Endothelial cell of umbilical vein (primary cell): ENCODE results near the gene NFIA. TPM values are rescaled to one million over a fixed set of nuclear protein-coding genes. Genes with fewer than 3 reads are reported as not detected.

Experiments
- BruUV-seq: library from RNA; stranded (reverse); fragments of 400-500 nt; replicated peaks from 2 replicates; lab custom pipeline; 2021; lab: Mats Ljungman, UMichigan
- CTCF ChIA-PET: fragments of 300-600, 350-600 bp; sonication (Branson Sonifier 250); formaldehyde crosslinking; loops from one replicate; lab custom pipeline; 2021; ENCODE audit warnings: antibody characterized with exemption, inconsistent platforms; lab: Charles Lee
- POLR2A ChIA-PET: fragments of 300-600, 350-600 bp; sonication (Branson Sonifier 250); formaldehyde crosslinking; loops from one replicate; lab custom pipeline; 2021; ENCODE audit warnings: antibody characterized with exemption, inconsistent platforms; lab: Charles Lee
- DNase-seq: peaks from one replicate; pipeline ENCODE4 v3.0.0-alpha.2; 2011; ENCODE audit warnings: low read depth, low spot score
- FAIRE-seq: peaks from 2 replicates; lab custom pipeline; 2011; peaks lifted over from hg19 to GRCh38; lab: Jason Lieb, UNC
- H2AFZ ChIP-seq: 2 replicates; pipeline ENCODE4 v1.6.0; 2012; ENCODE audit warnings: low read depth, low read length, control low read depth, inconsistent platforms
- H3K27ac ChIP-seq: 2 replicates; pipeline ENCODE4 v1.5.1; 2011; ENCODE audit warnings: low read depth, mild to moderate bottlenecking, control low read depth, low read length, moderate library complexity; ENCODE audit not compliant: insufficient read depth
- H3K27me3 ChIP-seq, 2 experiments: 2 replicates each; pipeline versions ENCODE4 v1.6.0 to v1.6.1; 2011; ENCODE audit warnings: low read length in 2 of 2, mixed read lengths in 1 of 2; ENCODE audit not compliant: control insufficient read depth in 2 of 2, insufficient read depth in 2 of 2
- H3K36me3 ChIP-seq, 2 experiments: 2 replicates in 1 of 2; 3 replicates in 1 of 2; pipeline ENCODE4 v1.5.1; 2011; ENCODE audit warnings: low read length in 2 of 2, mild to moderate bottlenecking in 1 of 2, moderate library complexity in 1 of 2; ENCODE audit not compliant: control insufficient read depth in 2 of 2, insufficient read depth in 2 of 2; ENCODE audit errors: extremely low read depth in 1 of 2
- H3K4me1 ChIP-seq: 3 replicates; pipeline ENCODE4 v1.5.1; 2011; ENCODE audit warnings: mild to moderate bottlenecking, low read length; ENCODE audit not compliant: control insufficient read depth, insufficient read depth; ENCODE audit errors: extremely low read depth
- H3K4me2 ChIP-seq: 2 replicates; pipeline ENCODE4 v1.6.1; 2011; ENCODE audit warnings: low read length, control low read depth, mixed read lengths; ENCODE audit not compliant: insufficient read depth
- H3K4me3 ChIP-seq, 3 experiments: fragments of 200-600 bp in 1 of 3; sonication (generic), shearing (Covaris generic) in 1 of 3; replicated peaks in 1 of 3; 2 replicates each; pipeline ENCODE4 v1.5.1; 2011 to 2016; ENCODE audit warnings: control low read depth in 3 of 3, low read length in 3 of 3, mild to moderate bottlenecking in 2 of 3, inconsistent platforms in 1 of 3, low read depth in 1 of 3, moderate library complexity in 1 of 3; ENCODE audit not compliant: insufficient read depth in 1 of 3
- H3K79me2 ChIP-seq: 2 replicates; pipeline ENCODE4 v1.6.0; 2012; ENCODE audit warnings: low read length, inconsistent platforms; ENCODE audit not compliant: control insufficient read depth, insufficient read depth
- H3K9ac ChIP-seq: replicated peaks from 2 replicates; pipeline ENCODE3; 2011; ENCODE audit warnings: low read length, control low read depth; ENCODE audit not compliant: insufficient read depth; ENCODE audit errors: extremely low read depth
- H3K9me1 ChIP-seq: replicated peaks from 3 replicates; pipeline ENCODE4 v1.6.0; 2011; ENCODE audit warnings: mild to moderate bottlenecking, low read length; ENCODE audit not compliant: control insufficient read depth, insufficient read depth; ENCODE audit errors: extremely low read depth
- H3K9me3 ChIP-seq: replicated peaks from 2 replicates; pipeline ENCODE4 v1.5.1; 2012; ENCODE audit warnings: low read length, inconsistent platforms; ENCODE audit not compliant: control insufficient read depth, insufficient read depth
- H4K20me1 ChIP-seq: replicated peaks from 2 replicates; pipeline ENCODE3; 2011; ENCODE audit warnings: mild to moderate bottlenecking, low read length; ENCODE audit not compliant: control insufficient read depth, insufficient read depth; ENCODE audit errors: extremely low read depth
- JUN ChIP-seq: IDR thresholded peaks from 2 replicates; pipeline ENCODE4 v1.6.1; 2011; ENCODE audit warnings: borderline replicate concordance, low read depth; ENCODE audit not compliant: insufficient read length, insufficient read depth
- dilution Hi-C: fragments of 300-500 bp; cut with MboI; formaldehyde crosslinking; loops from one replicate; pipeline ENCODE4 v1.15.0; 2019; ENCODE audit warnings: low sequenced_read_pairs; ENCODE audit not compliant: extremely low pct_ligation_motif_present
- intact Hi-C: fragments of 100-400 bp; cut with micrococcal nuclease; formaldehyde crosslinking; loops from one replicate; pipeline ENCODE4 v1.10.0; 2022
- polyA plus RNA-seq, 4 experiments: library from polyadenylated mRNA; depleted of rRNA in 3 of 4; stranded (reverse) in 3 of 4; unstranded in 1 of 4; fragments of >200 nt; gene quantifications; 2 replicates each; pipeline versions ENCODE4 v1.2.1 to v1.2.3, GENCODE V29; 2011 to 2012; ENCODE audit warnings: missing spikeins in 1 of 4
- total RNA-seq: library from RNA; stranded (reverse); gene quantifications from 2 replicates; pipeline ENCODE4 v1.2.3, GENCODE V29; 2021

NFIA gene
- total and polyA plus RNA-seq, 2 donors (not counting 3 experiments of a cell fraction or from before 2014, with no cell fraction given) = 25.5 to 47.0 TPM

GRCh38 chr1:61223140-61223539 lies 140.8 kb downstream of the NFIA start:
- H3K4me3 ChIP-seq = no peak overlapping the region
- ChIA-PET POLR2A (no interaction called here), CTCF (interaction anchor here (1.7 kb wide), 1 partner anchor 11 kb away, joined by 3 read pairs; no protein-coding TSS in a partner anchor)
- no peaks in the 10 kb centered on the region for H3K36me3 ChIP-seq
- FAIRE-seq = no peak
- no peak overlapping the region for H3K9ac ChIP-seq
- H3K4me2 ChIP-seq = no peak overlapping the region
- no peak overlapping the region for H2AFZ ChIP-seq
- DNase-seq = no peak
- H3K4me1 ChIP-seq = no peaks in the 10 kb centered on the region
- H3K9me1 ChIP-seq = no peaks in the 10 kb centered on the region
- no peaks in the 10 kb centered on the region for H3K79me2 ChIP-seq
- BruUV-seq = no TSS peak
- intact Hi-C loops (no loop called here), dilution Hi-C loops (no loop called here)
- H3K9me3 ChIP-seq = no peaks in the 10 kb centered on the region
- H3K27me3 ChIP-seq = no peaks in the 10 kb centered on the region
- no peaks in the 10 kb centered on the region for H4K20me1 ChIP-seq
- no peak for TF ChIP-seq JUN
- H3K27ac ChIP-seq = no peak overlapping the region

DNA sequence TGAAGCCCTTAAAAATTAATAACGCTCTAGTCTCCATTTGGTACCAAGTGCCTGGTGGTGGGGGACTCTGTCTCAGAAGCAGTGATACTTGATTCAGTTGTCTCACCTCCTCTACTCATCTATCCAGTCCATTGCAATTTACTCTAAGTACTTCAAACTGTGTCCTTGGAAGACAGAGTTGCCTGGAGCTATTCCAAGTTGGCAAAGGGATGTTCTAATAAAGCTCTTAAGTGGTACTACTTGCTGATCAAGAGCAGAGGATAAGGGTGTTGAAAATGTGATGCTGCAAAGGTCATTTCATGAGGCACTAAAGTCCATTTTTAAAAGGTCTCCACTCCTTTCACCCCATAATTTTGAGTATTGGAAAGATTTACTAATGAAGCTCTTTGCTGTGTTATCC lies 142.2 kb downstream of the NFIA start:
- Histone ChIP-seq H3K27me3 (no peaks in the 10 kb centered on the region), H2AFZ (no peak overlapping the region), H3K4me2 (no peak overlapping the region), H3K9me3 (no peaks in the 10 kb centered on the region), H3K4me3 (no peak overlapping the region), H3K27ac (no peak overlapping the region), H3K9ac (no peak overlapping the region), H3K79me2 (no peaks in the 10 kb centered on the region), H3K9me1 (no peaks in the 10 kb centered on the region), H4K20me1 (no peaks in the 10 kb centered on the region), H3K36me3 (no peaks in the 10 kb centered on the region), H3K4me1 (no peaks in the 10 kb centered on the region)
- BruUV-seq = no TSS peak
- ChIA-PET POLR2A (no interaction called here), CTCF (interaction anchor here (1.4 to 1.7 kb wide), 2 partner anchors 12 to 174 kb away, joined by 3 to 4 read pairs; no protein-coding TSS in a partner anchor)
- intact Hi-C loops (no loop called here), dilution Hi-C loops (no loop called here)
- DNase-seq (no peak), FAIRE-seq (no peak)
- TF ChIP-seq JUN = no peak
